Smooth muscle cell (in vitro differentiated cells): ENCODE measurements around the gene ALG12. TPM values are rescaled to one million over a fixed set of nuclear protein-coding genes. Genes with fewer than 3 reads are reported as not detected.

Experiments
- DNase-seq: peaks from one replicate; lab custom pipeline; 2025; ENCODE audit not compliant: unreplicated experiment; lab: John Stamatoyannopoulos, UW
- H2AFZ ChIP-seq: fragments of 200-600 bp; sonication (generic); 2 replicates; pipeline ENCODE4 v1.6.0; 2016; ENCODE audit warnings: antibody characterized with exemption, low read depth, mild to moderate bottlenecking
- H3F3A ChIP-seq: fragments of 200-600 bp; sonication (generic); 2 replicates; pipeline ENCODE4 v1.6.0; 2017; ENCODE audit warnings: antibody characterized with exemption, low read depth
- H3K27ac ChIP-seq: fragments of 200-600 bp; sonication (generic); 2 replicates; pipeline ENCODE4 v1.5.1; 2016; ENCODE audit warnings: low read depth, mild to moderate bottlenecking
- H3K27me3 ChIP-seq: fragments of 200-600 bp; sonication (generic); 2 replicates; pipeline ENCODE4 v1.6.1; 2016; ENCODE audit warnings: low read depth, mild to moderate bottlenecking
- H3K36me3 ChIP-seq: fragments of 200-600 bp; sonication (generic); 2 replicates; pipeline ENCODE4 v1.5.1; 2016; ENCODE audit warnings: low read depth
- H3K4me1 ChIP-seq: fragments of 200-600 bp; sonication (generic); 2 replicates; pipeline ENCODE4 v1.5.1; 2016; ENCODE audit warnings: low read depth
- H3K4me2 ChIP-seq: fragments of 200-600 bp; sonication (generic); 2 replicates; pipeline ENCODE4 v1.6.0; 2016; ENCODE audit warnings: mild to moderate bottlenecking
- H3K4me3 ChIP-seq: fragments of 200-600 bp; sonication (generic); 2 replicates; pipeline ENCODE4 v1.5.1; 2016; ENCODE audit warnings: mild to moderate bottlenecking
- H3K79me2 ChIP-seq: fragments of 200-600 bp; sonication (generic); 2 replicates; pipeline ENCODE4 v1.6.0; 2016; ENCODE audit warnings: low read depth, mild to moderate bottlenecking
- H3K9ac ChIP-seq: fragments of 200-600 bp; sonication (generic); 2 replicates; pipeline ENCODE4 v1.6.0; 2016; ENCODE audit warnings: low read depth
- H3K9me3 ChIP-seq: fragments of 200-600 bp; sonication (generic); replicated peaks from 2 replicates; pipeline ENCODE4 v1.5.1; 2016; ENCODE audit warnings: low read depth
- H4K20me1 ChIP-seq: fragments of 200-600 bp; sonication (generic); 2 replicates; pipeline ENCODE4 v1.6.0; 2016; ENCODE audit warnings: low read depth
- CTCF ChIP-seq: fragments of 200-600 bp; sonication (generic); IDR thresholded peaks from 2 replicates; pipeline ENCODE4 v1.5.1; 2017; ENCODE audit warnings: borderline replicate concordance, mild to moderate bottlenecking, antibody characterized with exemption; ENCODE audit not compliant: insufficient read depth, poor library complexity, severe bottlenecking
- WGBS: methylation state at CpG from one replicate; pipeline ENCODE4 v1.1.7; 2016; ENCODE audit warnings: low lambda C conversion rate; 5-methylcytosine and 5-hydroxymethylcytosine counted together
- polyA plus RNA-seq: library from polyadenylated mRNA; unstranded; fragments of >200 nt; fragmentation: Nextera tagmentation; extraction: Ambion mirVana; gene quantifications from 2 replicates; pipeline ENCODE4 v1.2.1, GENCODE V29; 2016
- total RNA-seq: library from RNA; depleted of rRNA; stranded (reverse); fragments of >200 nt; gene quantifications from 2 replicates; pipeline ENCODE4 v1.2.3, GENCODE V29; 2014

The ALG12 gene
- total and polyA plus RNA-seq, 2 experiments from 2014 or later: 13.9 to 42.7 TPM

- H3K4me3 ChIP-seq: no peak overlapping the region
- DNase-seq: no peak
- no peaks in the 10 kb centered on the region for H3F3A ChIP-seq
- no peaks in the 10 kb centered on the region for H3K4me1 ChIP-seq
- no peak overlapping the region for H3K27ac ChIP-seq
- H3K27me3 ChIP-seq: no peaks in the 10 kb centered on the region
- no peak for TF ChIP-seq CTCF
- peaks cover 65% of the 10 kb centered on the region for H4K20me1 ChIP-seq
- H3K9me3 ChIP-seq: no peaks in the 10 kb centered on the region
- WGBS: 96% methylated on average over 4 of the region's 4 CpGs
- H3K9ac ChIP-seq: no peak overlapping the region
- peaks cover 57% of the 10 kb centered on the region for H3K79me2 ChIP-seq
- H3K4me2 ChIP-seq: no peak overlapping the region
- no peak overlapping the region for H2AFZ ChIP-seq
- peaks cover 29% of the 10 kb centered on the region for H3K36me3 ChIP-seq
Measured at GRCh38 chr22:49883294-49883640, 35.0 kb downstream of the ALG12 start.

DNA sequence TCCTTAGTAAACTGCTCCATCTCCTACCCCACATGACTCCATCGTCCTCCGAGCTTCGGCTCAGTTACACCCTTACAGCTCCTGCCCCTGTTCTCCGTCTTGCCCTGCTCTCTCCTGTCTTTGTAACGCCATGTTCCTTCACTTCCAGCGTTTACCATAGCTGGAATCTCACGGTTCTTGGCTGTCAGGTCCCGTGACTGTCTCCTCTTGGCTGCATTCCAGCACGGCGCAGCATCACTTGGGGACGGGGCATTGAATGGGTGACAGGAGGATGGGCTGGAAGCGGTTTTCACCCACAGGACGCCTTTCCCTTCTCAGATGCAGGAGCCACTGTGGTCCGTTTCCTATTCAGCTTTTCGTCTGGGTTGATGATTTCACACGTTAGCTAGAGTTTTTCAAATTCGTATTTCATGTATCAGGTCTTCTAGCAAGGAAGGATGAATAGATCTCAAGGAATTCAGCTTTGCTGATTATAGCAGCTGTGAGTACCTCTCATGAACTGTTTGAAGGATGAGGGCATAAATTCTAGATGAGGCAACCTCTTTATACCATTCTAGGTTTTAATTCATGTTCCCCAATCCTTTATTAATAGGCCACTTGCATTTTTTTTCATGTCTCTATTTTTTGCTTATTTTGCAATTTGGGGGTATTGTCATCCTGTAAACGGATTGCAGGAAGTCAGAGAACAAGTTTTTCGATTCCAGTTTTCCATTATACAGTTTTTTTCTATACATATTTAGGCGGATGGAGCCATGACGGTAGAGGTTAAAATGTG is 35.5 kb downstream of the ALG12 start:
- H3K27ac ChIP-seq: no peak overlapping the region
- whole genome bisulfite sequencing: 88% methylated on average over 21 of the region's 21 CpGs

DNA sequence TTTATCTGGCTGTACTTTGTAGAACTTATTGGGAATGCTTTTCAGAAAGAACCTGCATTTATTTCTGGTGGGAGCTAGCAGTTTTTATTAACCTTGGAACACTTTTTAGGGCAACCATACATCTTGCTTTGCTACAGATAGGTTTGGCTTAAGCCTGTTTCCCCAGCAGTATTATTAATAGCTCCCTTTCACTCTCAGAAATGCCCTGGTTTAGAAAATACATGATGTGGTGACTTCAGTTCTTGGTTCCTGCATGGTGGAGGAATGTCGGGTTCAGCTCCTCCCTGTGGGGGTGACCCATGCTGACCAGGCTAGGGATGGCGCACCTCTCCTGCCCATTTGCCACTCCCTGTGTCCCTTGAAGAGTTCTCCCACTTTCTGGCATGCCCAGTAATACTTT is 36.4 kb downstream of the ALG12 start:
- WGBS: 93% methylated on average over 2 of the region's 2 CpGs
- no peak for TF ChIP-seq CTCF
- Histone ChIP-seq H3K27me3 (no peaks in the 10 kb centered on the region), H3K4me3 (no peak overlapping the region), H3K4me2 (no peak overlapping the region), H3K4me1 (no peaks in the 10 kb centered on the region), H2AFZ (no peak overlapping the region), H3K36me3 (peaks cover 16% of the 10 kb centered on the region), H3K9me3 (no peaks in the 10 kb centered on the region), H3F3A (no peaks in the 10 kb centered on the region), H3K27ac (no peak overlapping the region), H3K79me2 (peaks cover 60% of the 10 kb centered on the region), H3K9ac (no peak overlapping the region), H4K20me1 (peaks cover 57% of the 10 kb centered on the region)
- no peak for DNase-seq

More for the DNA sequence above, 35.5 kb downstream of the ALG12 start:
- no peaks in the 10 kb centered on the region for H3F3A ChIP-seq
- H3K27me3 ChIP-seq: no peaks in the 10 kb centered on the region
- H3K4me1 ChIP-seq: no peaks in the 10 kb centered on the region
- no peak overlapping the region for H3K4me3 ChIP-seq
- peaks cover 23% of the 10 kb centered on the region for H3K36me3 ChIP-seq
- TF ChIP-seq CTCF: no peak
- DNase-seq: no peak
- no peak overlapping the region for H3K4me2 ChIP-seq
- no peak overlapping the region for H2AFZ ChIP-seq
- H4K20me1 ChIP-seq: peaks cover 61% of the 10 kb centered on the region
- H3K9ac ChIP-seq: no peak overlapping the region
- H3K79me2 ChIP-seq: peaks cover 60% of the 10 kb centered on the region
- no peaks in the 10 kb centered on the region for H3K9me3 ChIP-seq

DNA sequence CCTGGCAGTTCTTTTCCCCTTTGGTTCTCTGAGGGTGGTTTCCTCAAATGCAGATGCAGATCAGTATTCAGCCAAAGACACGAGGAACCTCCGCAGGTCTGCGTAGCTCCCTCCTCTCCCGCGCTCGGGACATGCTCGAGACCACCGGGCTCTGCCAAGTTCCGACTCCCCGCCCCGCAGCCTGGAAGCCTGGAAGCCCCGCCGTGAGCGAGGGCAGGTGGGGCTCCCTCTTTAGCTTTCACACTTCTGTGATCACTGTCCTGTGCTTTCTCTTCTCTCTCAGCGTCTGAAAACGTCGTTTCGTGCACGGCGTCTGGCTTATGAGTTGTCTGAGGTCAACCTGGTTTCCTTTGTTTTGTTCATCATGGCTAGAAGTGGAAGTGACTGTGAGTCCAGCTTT is 38.0 kb downstream of the ALG12 start:
- no peak for TF ChIP-seq CTCF
- no peaks in the 10 kb centered on the region for H3K4me1 ChIP-seq
- H4K20me1 ChIP-seq: peaks cover 71% of the 10 kb centered on the region
- peaks cover 7% of the 10 kb centered on the region for H3K36me3 ChIP-seq
- peaks cover 76% of the 10 kb centered on the region for H3K79me2 ChIP-seq
- WGBS: 79% methylated on average over 20 of the region's 20 CpGs
- no peak overlapping the region for H2AFZ ChIP-seq
- H3K27ac ChIP-seq: no peak overlapping the region
- H3K4me3 ChIP-seq: no peak overlapping the region
- no peaks in the 10 kb centered on the region for H3F3A ChIP-seq
- H3K9ac ChIP-seq: no peak overlapping the region
- no peak overlapping the region for H3K4me2 ChIP-seq
- no peaks in the 10 kb centered on the region for H3K27me3 ChIP-seq
- no peak for DNase-seq
- no peaks in the 10 kb centered on the region for H3K9me3 ChIP-seq
